Breast epithelium (tissue), 4 donors: ENCODE data around the gene BOLA2B. TPM values are rescaled to one million over a fixed set of nuclear protein-coding genes. Genes with fewer than 3 reads are reported as not detected.
"Not testable (repeated sequence)": the region's sequence is repeated elsewhere in the genome, so short reads cannot be mapped to it uniquely, and the experiment has no call there.

Experiments used
- DNase-seq, 2 donors: peaks; one replicate each; pipeline ENCODE4 v3.0.0-alpha.2; 2019; ENCODE audit warnings: low spot score in 2 of 2
- H3K27ac ChIP-seq, 2 donors: fragments of 200-600 bp; sonication (generic) in 1 of 2; one replicate each; pipeline ENCODE4 v1.5.1; 2016 to 2019; ENCODE audit warnings: mild to moderate bottlenecking in 1 of 2
- H3K27me3 ChIP-seq, 2 donors: fragments of 200-600 bp; sonication (generic) in 1 of 2; one replicate each; pipeline versions ENCODE4 v1.5.1 to v1.6.0; 2017 to 2019; ENCODE audit warnings: control low read depth in 1 of 2, mild to moderate bottlenecking in 1 of 2
- H3K36me3 ChIP-seq: fragments of 200-600 bp; one replicate; pipeline ENCODE4 v1.5.1; 2019
- H3K4me1 ChIP-seq, 2 donors: fragments of 200-600 bp; sonication (generic); one replicate each; pipeline ENCODE4 v1.5.1; 2016 to 2019; ENCODE audit warnings: control low read depth in 1 of 2
- H3K4me3 ChIP-seq, 3 donors: fragments of 200-600 bp; sonication (generic); 1 replicate in 2 of 3; 2 replicates in 1 of 3; pipeline ENCODE4 v1.5.1; 2016 to 2019; ENCODE audit warnings: mild to moderate bottlenecking in 3 of 3, moderate library complexity in 2 of 3
- H3K9me3 ChIP-seq, 2 donors: fragments of 200-600 bp; sonication (generic) in 1 of 2; one replicate each; pipeline ENCODE4 v1.5.1; 2016 to 2019; ENCODE audit warnings: control low read depth in 1 of 2
- POLR2A ChIP-seq: fragments of 450-650 bp; IDR thresholded peaks from one replicate; pipeline ENCODE4 v1.6.1; 2016; ENCODE audit warnings: antibody characterized with exemption, mild to moderate bottlenecking, moderate library complexity
- POLR2AphosphoS5 ChIP-seq, 3 donors: sonication (generic); formaldehyde crosslinking; IDR thresholded peaks; one replicate each; pipeline ENCODE4 v1.6.1; 2017; ENCODE audit warnings: antibody characterized with exemption in 3 of 3
- intact Hi-C: fragments of 100-400 bp; cut with DNase I; formaldehyde crosslinking; loops from one replicate; pipeline ENCODE4 v1.15.1; 2023; ENCODE audit warnings: low total_unique reads
- total RNA-seq, 3 donors: library from RNA; depleted of rRNA; stranded (reverse); fragments of >200 nt; gene quantifications; one replicate each; pipeline ENCODE4 v1.1.0, GENCODE V29; 2016
- TF ChIP-seq, protein P1 (sequence below), 3 donors: fragments of 450-650 bp; IDR thresholded peaks; one replicate each; pipeline ENCODE4 v1.5.1; 2016 to 2017; ENCODE audit warnings: antibody characterized with exemption in 3 of 3, mild to moderate bottlenecking in 3 of 3, moderate library complexity in 3 of 3

The BOLA2B gene
- total RNA-seq, 3 donors from 2014 or later, result 125 to 267 (median 258) TPM

DNA sequence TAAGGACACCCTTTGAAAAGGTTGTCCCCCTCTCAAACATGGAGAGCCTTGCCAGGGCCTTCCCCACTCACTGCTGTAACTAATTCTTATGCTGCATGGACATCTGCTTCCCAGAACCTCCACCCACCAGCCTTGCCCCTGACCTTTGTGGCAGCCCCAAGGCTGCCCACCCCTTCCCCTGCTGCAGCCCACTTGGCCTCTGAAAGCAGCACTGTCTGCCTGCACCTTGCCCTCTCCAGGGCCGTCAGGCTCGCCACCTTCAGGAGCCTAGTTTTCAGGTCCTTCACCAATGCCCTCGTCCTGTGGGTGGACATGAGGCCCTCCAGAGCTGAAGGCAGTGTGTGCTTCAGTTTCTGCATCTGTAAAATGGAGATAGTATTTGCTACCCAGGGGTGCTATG lies 12.7 kb downstream of the BOLA2B start:
- no peaks in the 10 kb centered on the region for H3K4me1 ChIP-seq
- no peaks in the 10 kb centered on the region for H3K27me3 ChIP-seq
- no peak overlapping the region for H3K4me3 ChIP-seq
- no peak for DNase-seq
- TF ChIP-seq, protein P1, sequence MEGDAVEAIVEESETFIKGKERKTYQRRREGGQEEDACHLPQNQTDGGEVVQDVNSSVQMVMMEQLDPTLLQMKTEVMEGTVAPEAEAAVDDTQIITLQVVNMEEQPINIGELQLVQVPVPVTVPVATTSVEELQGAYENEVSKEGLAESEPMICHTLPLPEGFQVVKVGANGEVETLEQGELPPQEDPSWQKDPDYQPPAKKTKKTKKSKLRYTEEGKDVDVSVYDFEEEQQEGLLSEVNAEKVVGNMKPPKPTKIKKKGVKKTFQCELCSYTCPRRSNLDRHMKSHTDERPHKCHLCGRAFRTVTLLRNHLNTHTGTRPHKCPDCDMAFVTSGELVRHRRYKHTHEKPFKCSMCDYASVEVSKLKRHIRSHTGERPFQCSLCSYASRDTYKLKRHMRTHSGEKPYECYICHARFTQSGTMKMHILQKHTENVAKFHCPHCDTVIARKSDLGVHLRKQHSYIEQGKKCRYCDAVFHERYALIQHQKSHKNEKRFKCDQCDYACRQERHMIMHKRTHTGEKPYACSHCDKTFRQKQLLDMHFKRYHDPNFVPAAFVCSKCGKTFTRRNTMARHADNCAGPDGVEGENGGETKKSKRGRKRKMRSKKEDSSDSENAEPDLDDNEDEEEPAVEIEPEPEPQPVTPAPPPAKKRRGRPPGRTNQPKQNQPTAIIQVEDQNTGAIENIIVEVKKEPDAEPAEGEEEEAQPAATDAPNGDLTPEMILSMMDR (IDR thresholded peaks at IDR 0.05), result no peak
- TF ChIP-seq POLR2A (no peak), POLR2AphosphoS5 (IDR thresholded peaks at IDR 0.05) (no peak)
- no peak overlapping the region for H3K27ac ChIP-seq
- intact Hi-C loops, result no loop called here
- H3K36me3 ChIP-seq, result no peaks in the 10 kb centered on the region
- H3K9me3 ChIP-seq, result no peaks in the 10 kb centered on the region

DNA sequence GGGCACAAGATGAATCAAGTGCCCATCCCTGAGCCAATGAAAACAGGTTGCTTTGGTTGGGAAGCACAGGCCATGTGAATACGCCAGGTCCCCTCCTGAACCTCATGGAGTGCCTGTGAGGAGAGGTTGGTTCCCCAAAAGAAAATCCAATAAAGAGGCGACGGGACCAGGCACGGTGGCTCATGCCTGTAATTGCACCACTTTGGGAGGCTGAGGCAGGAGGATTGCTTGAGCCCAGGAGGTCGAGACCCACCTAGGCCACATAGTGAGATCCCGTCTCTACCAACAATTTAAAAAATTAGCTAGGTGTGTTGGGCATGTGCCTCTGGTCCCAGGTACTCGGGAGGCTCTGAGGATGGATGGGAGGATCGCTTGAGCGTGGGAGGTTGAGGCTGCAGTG lies 13.5 kb downstream of the BOLA2B start:
- Histone ChIP-seq H3K4me1 (no peaks in the 10 kb centered on the region), H3K36me3 (no peaks in the 10 kb centered on the region), H3K27ac (no peak overlapping the region), H3K4me3 (no peak overlapping the region), H3K27me3 (no peaks in the 10 kb centered on the region), H3K9me3 (no peaks in the 10 kb centered on the region)
- no peak for DNase-seq
- no peak for TF ChIP-seq POLR2A
- TF ChIP-seq, protein P1 (IDR thresholded peaks at IDR 0.05), result no peak
- TF ChIP-seq POLR2AphosphoS5 (IDR thresholded peaks at IDR 0.05), result no peak
- intact Hi-C loops, result no loop called here

DNA sequence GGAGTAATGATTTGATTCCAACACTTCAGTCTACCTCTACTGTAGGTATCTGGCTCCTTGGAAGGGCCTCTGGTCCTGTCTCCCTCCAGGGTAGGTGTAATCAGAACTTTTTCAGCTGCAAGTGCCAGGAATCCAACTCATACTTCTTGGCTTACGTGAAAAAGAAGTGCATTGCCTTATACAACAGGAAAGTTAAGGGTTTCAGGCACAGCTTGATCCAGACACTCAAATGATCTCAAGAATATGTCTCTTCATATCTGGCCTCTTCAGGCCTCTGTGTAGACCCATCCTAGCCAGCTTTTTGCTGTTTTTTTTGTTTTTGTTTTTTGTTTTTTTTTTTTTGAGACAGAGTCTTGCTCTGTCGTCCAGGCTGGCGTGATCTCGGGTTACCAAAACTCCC lies 14.3 kb downstream of the BOLA2B start:
- no peaks in the 10 kb centered on the region for H3K9me3 ChIP-seq
- no peak overlapping the region for H3K4me3 ChIP-seq
- H3K36me3 ChIP-seq, result no peaks in the 10 kb centered on the region
- no peaks in the 10 kb centered on the region for H3K4me1 ChIP-seq
- no peaks in the 10 kb centered on the region for H3K27me3 ChIP-seq
- TF ChIP-seq, protein P1 (IDR thresholded peaks at IDR 0.05), result no peak
- TF ChIP-seq POLR2A (no peak), POLR2AphosphoS5 (IDR thresholded peaks at IDR 0.05) (no peak)
- no peak for DNase-seq
- H3K27ac ChIP-seq, result no peak overlapping the region
- intact Hi-C loops, result no loop called here

DNA sequence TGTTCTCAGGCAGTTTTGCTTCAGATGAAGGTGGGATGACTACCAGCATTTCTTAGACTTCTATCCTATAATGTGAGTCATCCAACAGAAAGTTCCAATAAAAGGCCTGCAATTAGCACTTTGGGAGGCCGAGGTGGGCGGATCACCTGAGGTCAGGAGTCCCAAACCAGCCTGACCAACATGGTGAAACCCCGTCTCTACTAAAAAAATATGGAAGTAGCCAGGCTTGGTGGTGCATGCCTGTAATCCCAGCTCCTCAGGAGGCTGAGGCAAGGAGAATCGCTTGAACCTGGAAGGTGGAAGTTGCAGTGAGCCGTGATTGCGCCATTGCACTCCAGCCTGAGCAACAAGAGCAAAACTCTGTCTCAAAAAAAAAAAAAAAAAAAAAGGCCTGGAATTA lies 16.6 kb downstream of the BOLA2B start:
- H3K27me3 ChIP-seq, H3K9me3 ChIP-seq, H3K27ac ChIP-seq, H3K4me3 ChIP-seq, DNase-seq, H3K4me1 ChIP-seq, H3K36me3 ChIP-seq, intact Hi-C loops: not testable (repeated sequence)

DNA sequence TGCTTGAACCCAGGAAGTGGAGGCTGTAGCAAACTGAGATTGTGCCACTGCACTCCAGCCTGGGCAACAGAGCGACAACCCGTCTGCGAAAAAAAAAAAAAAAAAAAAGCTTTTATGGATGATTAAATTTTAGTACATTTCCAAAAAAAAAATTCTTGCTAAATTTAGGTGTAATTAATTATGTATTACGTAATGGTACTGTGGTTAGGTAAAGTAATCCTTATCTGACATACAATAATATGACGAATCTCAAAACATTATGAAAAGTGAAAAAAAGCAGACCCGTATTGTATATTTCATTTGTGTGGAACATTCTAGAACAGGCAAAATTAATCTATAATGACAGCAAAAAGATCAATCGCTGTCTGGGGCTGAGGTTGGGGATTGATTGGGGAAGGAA lies 20.4 kb downstream of the BOLA2B start:
- Histone ChIP-seq H3K36me3 (no peaks in the 10 kb centered on the region), H3K4me1 (no peaks in the 10 kb centered on the region), H3K4me3 (no peak overlapping the region), H3K27ac (no peak overlapping the region), H3K27me3 (no peaks in the 10 kb centered on the region), H3K9me3 (no peaks in the 10 kb centered on the region)
- intact Hi-C loops, result no loop called here
- TF ChIP-seq POLR2A, result no peak
- no peak for TF ChIP-seq POLR2AphosphoS5 (IDR thresholded peaks at IDR 0.05)
- TF ChIP-seq, protein P1 (IDR thresholded peaks at IDR 0.05), result no peak
- no peak for DNase-seq

DNA sequence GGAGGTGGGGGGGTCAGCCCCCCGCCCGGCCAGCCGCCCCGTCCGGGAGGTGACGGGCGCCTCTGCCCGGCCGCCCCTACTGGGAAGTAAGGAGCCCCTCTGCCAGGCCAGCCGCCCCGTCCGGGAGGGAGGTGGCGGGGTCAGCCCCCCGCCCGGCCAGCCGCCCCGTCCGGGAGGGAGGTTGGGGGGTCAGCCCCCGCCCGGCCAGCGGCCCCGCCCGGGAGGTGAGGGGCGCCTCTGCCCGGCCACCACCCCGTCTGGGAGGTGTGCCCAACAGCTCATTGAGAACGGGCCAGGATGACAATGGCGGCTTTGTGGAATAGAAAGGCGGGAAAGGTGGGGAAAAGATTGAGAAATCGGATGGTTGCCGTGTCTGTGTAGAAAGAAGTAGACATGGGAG lies 23.3 kb downstream of the BOLA2B start:
- H3K9me3 ChIP-seq, DNase-seq, H3K4me1 ChIP-seq, H3K36me3 ChIP-seq, intact Hi-C loops, H3K27ac ChIP-seq, H3K27me3 ChIP-seq: not testable (repeated sequence)
- peak overlapping the region in 1 of 3 donors; percentile 22 for H3K4me3 ChIP-seq

DNA sequence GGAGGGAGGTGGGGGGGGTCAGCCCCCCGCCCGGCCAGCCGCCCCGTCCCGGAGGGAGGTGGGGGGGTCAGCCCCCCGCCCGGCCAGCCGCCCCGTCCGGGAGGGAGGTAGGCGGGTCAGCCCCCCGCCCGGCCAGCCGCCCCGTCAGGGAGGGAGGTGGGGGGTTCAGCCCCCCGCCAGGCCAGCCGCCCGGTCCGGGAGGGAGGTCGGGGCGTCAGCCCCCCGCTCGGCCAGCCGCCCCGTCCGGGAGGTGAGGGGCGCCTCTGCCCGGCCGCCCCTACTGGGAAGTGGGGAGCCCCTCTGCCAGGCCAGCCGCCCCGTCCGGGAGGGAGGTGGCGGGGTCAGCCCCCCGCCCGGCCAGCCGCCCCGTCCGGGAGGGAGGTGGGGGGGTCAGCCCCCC lies 24.1 kb downstream of the BOLA2B start:
- H3K4me3 ChIP-seq, H3K4me1 ChIP-seq, H3K36me3 ChIP-seq, DNase-seq, H3K9me3 ChIP-seq, intact Hi-C loops, H3K27ac ChIP-seq, H3K27me3 ChIP-seq: not testable (repeated sequence)

DNA sequence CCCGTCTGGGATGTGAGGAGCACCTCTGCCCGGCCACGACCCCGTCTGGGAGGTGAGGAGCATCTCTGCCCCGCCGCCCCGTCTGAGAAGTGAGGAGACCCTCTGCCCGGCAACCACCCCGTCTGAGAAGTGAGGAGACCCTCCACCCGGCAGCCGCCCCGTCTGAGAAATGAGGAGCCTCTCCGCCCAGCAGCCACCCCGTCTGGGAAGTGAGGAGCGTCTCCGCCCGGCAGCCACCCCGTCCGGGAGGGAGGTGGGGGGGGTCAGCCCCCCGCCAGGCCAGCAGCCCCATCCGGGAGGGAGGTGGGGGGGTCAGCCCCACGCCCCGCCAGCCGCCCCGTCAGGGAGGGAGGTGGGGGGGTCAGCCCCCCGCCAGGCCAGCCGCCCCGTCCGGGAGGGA lies 24.7 kb downstream of the BOLA2B start:
- H3K27ac ChIP-seq, H3K36me3 ChIP-seq, H3K27me3 ChIP-seq, H3K4me3 ChIP-seq, H3K9me3 ChIP-seq, intact Hi-C loops, H3K4me1 ChIP-seq, DNase-seq: not testable (repeated sequence)
